Mononuclear cell (primary cell): ENCODE results near the gene MS4A10. TPM values are rescaled to one million over a fixed set of nuclear protein-coding genes. Genes with fewer than 3 reads are reported as not detected.

Source experiments
- H3K27me3 ChIP-seq: 2 replicates; pipeline ENCODE4 v1.6.0; 2011; ENCODE audit warnings: low read length, control low read depth; ENCODE audit not compliant: insufficient read depth
- H3K4me1 ChIP-seq: 2 replicates; pipeline ENCODE4 v1.5.1; 2011; ENCODE audit warnings: mild to moderate bottlenecking, low read length, control low read depth; ENCODE audit not compliant: insufficient read depth
- H3K4me3 ChIP-seq: 2 replicates; pipeline ENCODE4 v1.5.1; 2011; ENCODE audit warnings: mild to moderate bottlenecking, low read length, moderate library complexity
- H3K9me3 ChIP-seq: 2 replicates; pipeline ENCODE4 v1.5.1; 2011; ENCODE audit warnings: low read depth, mild to moderate bottlenecking, control low read depth, low read length
- total RNA-seq: library from RNA; depleted of rRNA; stranded (reverse); fragments of >200 nt; gene quantifications from one replicate; pipeline ENCODE4 v1.2.3, GENCODE V29; 2012

MS4A10 gene
- total RNA-seq, 1 donor = not detected

DNA sequence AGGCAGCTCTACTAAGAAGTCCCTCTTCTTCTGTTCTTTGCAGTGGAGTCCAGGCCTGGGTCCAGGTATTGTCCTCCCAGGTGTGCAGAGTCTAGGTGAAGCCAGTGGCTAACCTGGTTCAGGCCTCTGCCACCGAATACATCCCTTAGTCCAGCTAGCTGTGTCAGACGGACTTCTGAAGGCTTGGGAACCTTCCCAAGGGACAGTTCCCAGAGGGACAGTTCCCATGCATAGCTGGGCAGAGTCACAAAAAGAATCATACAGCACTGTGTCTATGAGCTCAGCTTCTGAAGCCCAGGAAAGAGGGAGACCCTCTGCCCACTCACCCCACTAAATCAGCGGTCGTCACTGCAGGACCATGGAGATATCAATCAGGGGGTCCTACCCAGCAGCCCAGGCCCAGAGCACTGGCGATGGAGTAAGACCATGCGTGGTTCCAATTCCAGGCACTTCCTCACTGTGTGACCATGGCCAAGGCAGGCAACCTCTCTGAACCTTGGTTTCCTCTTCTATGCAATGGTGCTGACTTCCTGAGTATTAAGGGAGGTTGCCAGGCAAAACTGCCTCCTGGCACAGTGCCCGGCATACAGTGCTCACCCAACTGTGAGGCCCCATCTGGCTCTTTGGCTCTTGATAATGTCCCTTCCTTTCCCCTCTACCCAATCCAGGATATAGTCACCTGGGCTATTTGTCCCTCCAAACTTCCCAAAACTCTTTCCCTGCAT, 3.4 kb downstream of the MS4A10 start:
- H3K9me3 ChIP-seq = no peaks in the 10 kb centered on the region
- H3K4me1 ChIP-seq = no peaks in the 10 kb centered on the region
- H3K27me3 ChIP-seq = no peaks in the 10 kb centered on the region
- H3K4me3 ChIP-seq = no peak overlapping the region

DNA sequence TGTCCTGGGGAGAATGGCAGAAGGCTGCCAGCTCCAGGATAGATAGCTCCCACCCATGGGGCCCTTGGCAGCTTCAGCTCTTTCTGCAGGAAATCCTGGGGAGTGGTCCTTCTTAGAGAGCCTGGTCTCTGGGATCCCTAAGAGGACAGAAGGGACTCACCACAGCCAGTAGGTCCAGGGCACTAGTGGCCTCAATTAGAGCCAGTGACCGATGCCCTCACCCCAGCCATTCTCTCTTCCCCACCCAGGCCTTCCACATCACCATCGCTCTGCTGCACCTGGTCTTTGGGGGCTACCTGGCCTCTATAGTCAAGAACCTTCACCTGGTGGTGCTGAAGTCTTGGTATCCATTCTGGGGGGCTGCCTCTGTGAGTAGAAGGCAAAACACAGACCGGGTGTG, 5.6 kb downstream of the MS4A10 start:
- H3K27me3 ChIP-seq = no peaks in the 10 kb centered on the region
- H3K9me3 ChIP-seq = no peaks in the 10 kb centered on the region
- H3K4me3 ChIP-seq = no peak overlapping the region
- H3K4me1 ChIP-seq = no peaks in the 10 kb centered on the region

GRCh38 chr11:60791153-60791933, 6.2 kb downstream of the MS4A10 start:
- Histone ChIP-seq H3K4me1 (no peaks in the 10 kb centered on the region), H3K9me3 (no peaks in the 10 kb centered on the region), H3K4me3 (no peak overlapping the region), H3K27me3 (no peaks in the 10 kb centered on the region)

DNA sequence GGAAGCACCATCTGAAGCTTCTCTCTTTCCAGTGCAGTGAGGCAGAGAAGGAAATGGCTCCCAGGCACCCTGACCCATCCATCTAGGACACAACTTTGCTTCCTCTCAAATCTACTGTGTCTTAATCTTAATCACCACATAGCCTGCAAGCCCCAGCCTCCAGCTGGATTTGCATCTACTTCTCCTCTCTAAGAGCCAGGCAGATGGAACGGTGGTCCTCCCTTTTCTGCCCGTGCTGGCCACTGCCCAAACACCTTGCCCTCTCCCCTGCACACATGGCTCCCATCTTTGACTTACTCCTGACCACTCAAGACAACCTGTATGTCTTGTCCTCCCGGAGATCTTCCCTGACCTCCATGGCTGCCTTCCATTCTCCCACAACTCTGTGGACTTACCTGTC, 7.4 kb downstream of the MS4A10 start:
- Histone ChIP-seq H3K27me3 (no peaks in the 10 kb centered on the region), H3K4me3 (no peak overlapping the region), H3K4me1 (no peaks in the 10 kb centered on the region), H3K9me3 (no peaks in the 10 kb centered on the region)

DNA sequence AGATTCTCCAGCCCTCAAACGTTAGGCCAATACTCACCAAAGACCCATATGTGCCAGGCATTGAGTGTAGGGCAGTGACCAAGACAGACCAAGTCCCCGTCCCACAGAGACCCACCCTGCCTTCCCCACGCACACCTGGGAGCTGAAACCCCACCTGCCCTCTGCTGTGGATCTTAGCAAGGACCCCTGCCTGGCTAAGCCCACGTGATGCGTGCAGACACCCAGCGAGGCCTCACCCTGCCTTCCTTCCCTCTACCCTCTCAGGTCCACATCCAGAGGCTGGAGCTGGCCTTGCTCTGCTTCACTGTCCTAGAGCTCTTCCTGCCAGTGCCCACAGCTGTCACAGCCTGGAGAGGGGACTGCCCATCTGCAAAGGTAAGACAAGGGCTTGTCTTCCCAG, 10.2 kb downstream of the MS4A10 start:
- Histone ChIP-seq H3K4me1 (no peaks in the 10 kb centered on the region), H3K4me3 (no peak overlapping the region), H3K9me3 (no peaks in the 10 kb centered on the region), H3K27me3 (no peaks in the 10 kb centered on the region)

DNA sequence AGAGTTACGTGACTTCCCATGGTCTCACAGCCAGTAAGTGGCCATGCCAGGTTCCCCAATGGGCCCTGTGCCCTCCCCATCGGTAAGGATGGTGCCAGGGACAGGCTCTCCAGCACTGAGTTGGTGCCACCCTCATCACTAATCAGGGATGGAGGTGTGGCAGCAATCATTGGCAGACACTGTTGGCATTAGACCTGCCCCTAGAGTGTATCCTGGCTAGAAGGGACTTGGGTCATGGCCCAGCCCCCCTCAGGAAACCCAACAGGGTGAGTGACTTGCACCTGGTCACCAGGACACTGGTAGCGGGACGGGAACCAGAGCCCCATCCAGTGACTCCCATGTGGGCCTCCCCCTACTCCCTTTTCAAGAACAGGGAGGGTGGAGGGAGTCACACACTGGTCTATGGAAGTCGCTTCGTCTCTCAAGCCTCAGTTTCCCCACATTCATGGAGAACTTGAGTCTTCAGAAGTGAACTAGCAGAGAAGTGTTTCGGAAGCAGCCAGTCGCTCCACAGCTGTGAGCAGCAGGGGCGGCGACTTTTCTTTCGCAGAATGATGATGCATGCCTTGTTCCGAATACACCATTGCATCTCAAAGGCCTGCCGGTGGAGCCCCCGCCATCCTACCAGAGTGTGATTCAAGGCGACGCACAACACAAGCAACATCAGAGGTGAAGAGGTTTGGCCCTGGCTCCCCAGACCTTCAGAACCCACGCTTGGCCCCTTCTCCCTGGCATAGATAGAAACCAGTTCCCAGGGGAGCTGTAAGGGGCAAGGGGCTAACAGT, 12.9 kb downstream of the MS4A10 start:
- no peaks in the 10 kb centered on the region for H3K4me1 ChIP-seq
- no peaks in the 10 kb centered on the region for H3K9me3 ChIP-seq
- no peaks in the 10 kb centered on the region for H3K27me3 ChIP-seq
- H3K4me3 ChIP-seq = no peak overlapping the region

DNA sequence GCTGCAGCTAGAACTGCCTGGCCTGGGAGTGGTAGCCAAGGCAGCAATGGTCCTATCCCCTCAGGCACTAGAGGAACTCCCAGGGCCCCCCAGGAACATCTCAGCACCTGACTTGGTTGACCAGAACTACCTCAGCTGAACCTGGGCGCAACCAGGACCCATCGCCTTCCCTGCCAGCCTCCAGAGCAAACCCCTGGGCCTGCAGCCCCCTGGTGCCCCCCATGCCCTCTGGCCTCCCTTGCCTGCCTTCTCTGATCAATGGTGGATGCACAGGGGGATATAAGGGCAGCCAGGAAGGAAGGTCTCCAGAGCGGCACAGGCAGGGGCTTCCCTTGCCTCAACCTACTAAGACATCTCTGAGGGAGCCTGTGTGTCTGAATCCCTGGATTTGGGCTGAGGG, 13.5 kb downstream of the MS4A10 start:
- no peak overlapping the region for H3K4me3 ChIP-seq

DNA sequence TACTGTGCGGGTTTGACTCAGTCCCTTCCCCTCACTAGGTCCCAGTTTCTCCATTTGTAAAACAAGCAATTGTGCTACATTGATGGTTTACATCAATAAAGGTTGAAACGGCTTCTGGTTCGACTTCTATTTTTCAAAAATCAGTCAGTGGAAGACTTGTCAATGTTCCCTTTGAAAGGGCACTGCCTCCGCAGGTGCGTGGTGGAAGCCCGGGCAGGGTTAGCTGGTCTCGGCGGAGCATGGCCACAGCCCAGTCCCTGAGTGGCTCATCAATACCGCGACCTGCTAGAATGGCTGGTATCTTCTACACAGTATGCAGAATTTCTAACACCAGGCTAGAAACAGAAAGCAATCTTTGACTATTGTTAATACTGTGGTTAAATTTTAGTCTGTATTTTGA, 16.1 kb downstream of the MS4A10 start:
- Histone ChIP-seq H3K27me3 (no peaks in the 10 kb centered on the region), H3K9me3 (no peaks in the 10 kb centered on the region), H3K4me1 (no peaks in the 10 kb centered on the region), H3K4me3 (no peak overlapping the region)

More for the DNA sequence above, 13.5 kb downstream of the MS4A10 start:
- Histone ChIP-seq H3K27me3 (no peaks in the 10 kb centered on the region), H3K9me3 (no peaks in the 10 kb centered on the region), H3K4me1 (no peaks in the 10 kb centered on the region)

GRCh38 chr11:60803273-60803936, 18.3 kb downstream of the MS4A10 start:
- Histone ChIP-seq H3K4me1 (no peaks in the 10 kb centered on the region), H3K9me3 (no peaks in the 10 kb centered on the region), H3K27me3 (no peaks in the 10 kb centered on the region), H3K4me3 (no peak overlapping the region)

- H3K27me3 ChIP-seq = no peaks in the 10 kb centered on the region
- no peak overlapping the region for H3K4me3 ChIP-seq
- H3K4me1 ChIP-seq = no peaks in the 10 kb centered on the region
- no peaks in the 10 kb centered on the region for H3K9me3 ChIP-seq
Measured at GRCh38 chr11:60809249-60809648, 24.1 kb downstream of the MS4A10 start.

GRCh38 chr11:60809691-60810090, 24.6 kb downstream of the MS4A10 start:
- no peaks in the 10 kb centered on the region for H3K4me1 ChIP-seq
- H3K9me3 ChIP-seq = no peaks in the 10 kb centered on the region
- no peak overlapping the region for H3K4me3 ChIP-seq
- no peaks in the 10 kb centered on the region for H3K27me3 ChIP-seq

DNA sequence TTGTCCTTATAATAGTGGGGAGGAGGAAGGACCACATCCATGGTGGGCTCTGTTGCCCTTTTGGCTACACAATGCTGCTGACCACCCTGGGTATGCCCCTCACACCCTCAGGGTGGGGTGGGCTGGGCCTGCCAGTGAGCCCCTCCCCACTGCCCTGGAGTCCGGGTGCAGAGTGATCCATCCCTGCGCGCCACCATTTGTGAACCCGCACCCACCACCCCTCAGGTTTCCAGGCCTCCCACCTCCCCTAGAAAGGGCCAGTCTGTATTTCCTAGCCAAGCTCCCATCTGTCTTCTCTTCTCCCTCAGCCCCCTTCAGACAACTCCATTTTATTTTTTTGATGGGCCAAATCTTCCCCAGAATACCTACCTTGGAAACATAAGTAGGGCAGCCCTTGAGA, 25.0 kb downstream of the MS4A10 start:
- Histone ChIP-seq H3K27me3 (no peaks in the 10 kb centered on the region), H3K4me3 (no peak overlapping the region), H3K9me3 (no peaks in the 10 kb centered on the region), H3K4me1 (no peaks in the 10 kb centered on the region)

GRCh38 chr11:60810569-60810968, 25.4 kb downstream of the MS4A10 start:
- H3K4me3 ChIP-seq = no peak overlapping the region
- H3K9me3 ChIP-seq = no peaks in the 10 kb centered on the region
- H3K4me1 ChIP-seq = no peaks in the 10 kb centered on the region
- H3K27me3 ChIP-seq = no peaks in the 10 kb centered on the region

DNA sequence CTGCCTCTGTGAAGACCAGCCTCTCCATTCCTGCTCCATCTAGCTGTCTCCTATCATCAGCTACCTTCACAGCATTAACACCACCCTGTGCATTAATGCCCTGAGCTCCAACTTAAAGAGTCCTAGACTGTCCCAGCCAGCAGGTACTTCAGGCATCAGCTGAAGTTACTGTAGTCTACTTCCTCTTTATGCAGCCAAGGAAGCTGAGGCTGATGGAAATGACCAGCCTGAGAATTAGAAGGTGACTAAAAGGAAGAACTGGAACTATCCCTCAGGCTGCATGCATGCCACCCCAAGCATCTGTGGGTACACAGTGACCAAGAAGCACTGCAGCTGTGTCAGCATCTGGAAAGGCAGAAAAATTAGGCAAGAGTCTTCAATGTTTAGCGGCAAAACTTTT, 28.2 kb downstream of the MS4A10 start:
- H3K9me3 ChIP-seq = peaks cover 8% of the 10 kb centered on the region
- H3K4me1 ChIP-seq = no peaks in the 10 kb centered on the region
- H3K4me3 ChIP-seq = no peak overlapping the region
- no peaks in the 10 kb centered on the region for H3K27me3 ChIP-seq

- Histone ChIP-seq H3K27me3 (no peaks in the 10 kb centered on the region), H3K4me3 (no peak overlapping the region), H3K9me3 (peaks cover 8% of the 10 kb centered on the region), H3K4me1 (no peaks in the 10 kb centered on the region)
Measured at GRCh38 chr11:60814112-60814511, 29.0 kb downstream of the MS4A10 start.
